GM18511 (cell line): ENCODE measurements around the gene RANBP6.
"Not testable (repeated sequence)": the region's sequence is repeated elsewhere in the genome, so short reads cannot be mapped to it uniquely, and the experiment has no call there.

ENCODE experiments used
- ATAC-seq: cut with Tn5 transposase; IDR thresholded peaks from one replicate; pipeline ENCODE4 v1.9.1; 2021; ENCODE audit warnings: mild to moderate bottlenecking, moderate library complexity; ENCODE audit not compliant: unreplicated experiment

RANBP6 gene

DNA sequence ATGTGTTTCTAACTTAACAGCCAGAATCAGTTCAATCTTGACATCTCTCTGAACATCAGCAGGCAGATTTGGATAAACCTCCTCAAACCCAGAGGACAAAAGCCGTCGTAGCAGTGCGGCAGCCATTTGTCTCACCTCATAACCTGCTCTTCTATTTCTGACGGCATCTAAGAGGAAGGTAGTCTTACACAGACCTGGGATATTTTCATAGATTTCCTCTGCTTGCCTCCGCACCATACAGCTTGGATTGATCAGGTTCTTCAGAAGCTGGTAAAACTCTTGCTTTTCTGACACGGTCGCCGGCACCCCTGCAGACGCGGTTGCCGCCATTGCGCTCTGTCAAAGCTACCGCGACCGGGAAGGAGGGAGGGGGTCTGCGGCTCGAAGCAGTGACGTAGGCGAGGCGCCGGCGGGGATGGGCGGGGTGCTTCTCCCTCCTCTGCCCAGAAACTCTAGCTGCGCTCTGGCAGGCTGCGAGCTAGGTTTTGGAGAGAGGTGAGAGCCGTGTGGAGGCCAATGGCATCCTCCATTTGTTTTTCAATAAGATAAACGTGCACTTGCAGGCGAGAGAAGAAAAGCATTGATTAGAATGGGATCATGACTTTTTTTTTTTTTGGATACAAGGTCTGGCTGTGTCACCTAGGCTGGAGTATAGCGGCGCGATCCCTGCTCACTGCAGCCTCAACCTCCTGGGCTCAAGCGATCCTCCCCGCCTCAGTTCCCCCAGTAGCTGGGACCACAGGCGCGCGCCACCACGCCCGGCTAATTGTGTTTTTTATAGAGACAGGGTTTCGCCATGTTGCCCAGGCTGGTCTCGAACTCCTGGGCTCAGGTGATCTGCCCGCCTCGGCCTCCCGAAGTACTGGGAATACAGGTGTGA lies at the start of gene RANBP6:
Gene RANBP6, minus strand, starts transcription at position 347 of the 880 bp plus-strand sequence. Its CDS starts 17 bp downstream, at position 330.
- ATAC-seq: peak; percentile 100

GRCh38 chr9:6063146-6063545 lies 47.7 kb upstream of the RANBP6 start:
- not testable (repeated sequence) for ATAC-seq

- ATAC-seq: no peak
These were observed 40.2 kb upstream of the RANBP6 start for GRCh38 chr9:6055666-6056065.

- ATAC-seq: peak; percentile 64
These were observed 39.8 kb upstream of the RANBP6 start for GRCh38 chr9:6055216-6055615.

GRCh38 chr9:6054280-6055099 lies 39.1 kb upstream of the RANBP6 start:
- peak; percentile 54 for ATAC-seq

- ATAC-seq: no peak
These were observed 37.0 kb upstream of the RANBP6 start for GRCh38 chr9:6052293-6052919.

GRCh38 chr9:6051511-6051950 lies 36.1 kb upstream of the RANBP6 start:
- ATAC-seq: peak; percentile 73

GRCh38 chr9:6049798-6050197 lies 34.4 kb upstream of the RANBP6 start:
- peak; percentile 64 for ATAC-seq

DNA sequence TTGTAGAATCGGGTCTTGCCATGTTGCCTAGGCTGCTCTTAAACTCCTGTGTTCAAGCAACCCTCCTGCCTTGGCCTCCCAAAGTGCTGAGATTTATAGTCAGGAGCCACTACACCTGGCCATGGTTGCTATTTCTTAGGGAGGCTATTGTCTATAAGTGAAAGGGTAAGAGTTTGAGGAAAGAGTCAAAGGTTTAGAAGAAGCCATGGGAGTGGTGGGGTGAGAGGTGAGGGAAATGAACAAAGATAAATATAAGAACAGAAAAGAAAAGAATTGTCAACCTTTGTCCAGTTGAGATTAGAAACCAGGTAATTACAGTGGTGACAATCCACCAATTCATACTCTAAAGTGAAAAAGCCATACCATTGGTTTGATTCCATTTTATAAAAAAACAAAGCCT lies 32.6 kb upstream of the RANBP6 start:
- no peak for ATAC-seq

GRCh38 chr9:6047020-6047419 lies 31.6 kb upstream of the RANBP6 start:
- ATAC-seq: no peak

DNA sequence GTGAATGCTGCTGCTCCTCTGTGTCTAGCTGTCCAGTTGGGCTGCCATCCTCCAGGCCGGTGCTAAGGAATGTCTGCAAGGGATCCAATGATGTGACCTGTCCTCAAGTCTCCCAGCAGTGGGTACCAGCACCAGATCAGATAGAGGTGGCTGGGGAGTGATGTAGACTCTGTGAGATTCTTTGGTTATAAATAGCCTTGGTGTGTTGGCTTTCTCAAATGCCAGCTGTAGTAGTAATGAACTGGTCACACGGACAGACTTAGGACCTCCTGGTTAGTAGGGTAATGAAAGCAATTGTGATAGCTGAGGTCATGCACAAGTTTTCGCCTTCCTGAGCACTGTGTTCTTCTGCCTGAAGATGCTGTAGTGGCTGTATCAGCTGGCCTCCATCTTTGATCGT lies 29.9 kb upstream of the RANBP6 start:
- ATAC-seq: no peak

GRCh38 chr9:6040077-6040476 lies 24.7 kb upstream of the RANBP6 start:
- no peak for ATAC-seq

- ATAC-seq: no peak
These were observed 21.0 kb upstream of the RANBP6 start for GRCh38 chr9:6036391-6036790.

GRCh38 chr9:6034954-6035353 lies 19.5 kb upstream of the RANBP6 start:
- ATAC-seq: no peak

DNA sequence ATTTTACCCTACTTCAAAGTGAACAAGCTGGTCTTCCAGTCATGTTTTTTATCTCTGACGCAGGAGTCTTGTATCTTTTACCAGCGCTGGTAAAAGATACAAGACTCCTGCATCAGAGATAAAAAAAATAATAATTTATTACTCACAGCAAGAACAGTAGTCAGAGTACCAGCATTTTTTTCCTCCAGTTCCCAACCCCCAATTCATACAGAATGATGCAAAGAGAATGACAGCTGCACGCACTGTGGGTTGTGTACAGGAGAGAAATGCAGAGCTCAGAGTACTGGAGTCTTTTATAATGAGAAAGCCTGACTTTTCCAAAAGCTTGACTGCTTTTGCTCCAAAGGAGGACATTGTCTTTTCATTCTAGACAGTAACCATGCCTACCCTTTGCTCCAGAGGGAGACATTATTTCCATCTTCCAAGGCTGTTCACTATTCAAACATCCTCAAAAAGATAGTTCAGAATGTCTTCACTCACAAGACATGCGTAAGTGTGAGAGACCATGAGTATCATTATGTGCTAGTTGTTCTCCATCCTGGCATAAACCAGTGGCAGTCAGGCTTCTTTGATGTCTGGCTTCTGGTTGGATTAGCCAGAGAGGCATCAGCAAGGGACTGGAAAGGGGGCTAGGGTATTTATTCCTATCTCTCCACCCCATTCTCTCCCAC lies 14.3 kb upstream of the RANBP6 start:
- no peak for ATAC-seq

DNA sequence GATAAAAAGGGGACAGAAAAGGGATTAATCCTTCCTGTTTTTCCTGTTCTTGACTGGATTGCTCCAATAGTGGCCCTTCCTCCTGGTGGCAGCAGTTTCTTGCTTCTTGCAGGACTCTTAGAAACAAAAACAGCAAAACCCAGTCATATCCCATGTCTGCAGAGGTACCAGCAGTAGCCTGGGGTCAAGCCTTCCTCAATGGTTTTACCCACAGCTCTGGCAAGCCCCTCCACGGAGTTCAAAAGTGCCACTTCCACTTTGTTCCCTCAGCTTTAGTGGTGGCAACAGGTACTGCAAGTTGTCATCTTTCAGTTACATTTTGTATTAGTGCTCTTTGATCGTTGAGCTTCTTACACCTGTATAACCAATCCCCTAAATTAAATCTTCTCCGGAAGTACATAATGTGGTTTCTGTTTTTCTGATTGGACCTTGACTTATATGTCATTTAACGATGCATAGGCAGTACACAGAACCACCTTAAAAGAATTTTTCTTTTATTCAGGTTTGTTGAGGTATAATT lies 8.7 kb upstream of the RANBP6 start:
- peak; percentile 55 for ATAC-seq

DNA sequence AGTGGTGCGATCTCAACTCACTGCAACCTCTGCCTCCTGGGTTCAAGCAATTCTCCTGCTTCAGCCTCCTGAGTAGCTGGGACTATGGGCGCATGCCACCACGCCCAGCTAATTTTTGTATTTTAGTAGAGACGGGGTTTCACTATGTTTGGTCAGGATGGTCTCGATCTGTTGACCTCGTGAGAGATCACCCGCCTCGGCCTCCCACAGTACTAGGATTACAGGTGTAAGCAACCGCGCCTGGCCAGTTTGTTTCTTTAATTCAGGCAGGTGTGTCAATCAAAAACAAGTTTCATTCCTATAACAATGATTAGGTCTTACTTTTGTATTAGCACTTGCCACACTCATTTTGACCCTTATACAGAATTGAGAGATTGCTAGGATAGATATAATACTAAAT lies 1.6 kb upstream of the RANBP6 start:
- ATAC-seq: not testable (repeated sequence)

- no peak for ATAC-seq
These were observed 654 bp downstream of the RANBP6 start for GRCh38 chr9:6014670-6015270.

- peak; percentile 70 for ATAC-seq
These were observed 7.0 kb downstream of the RANBP6 start for GRCh38 chr9:6008169-6008979.
